K562 (cell line): ENCODE data around the gene GPX6. TPM values are rescaled to one million over a fixed set of nuclear protein-coding genes. Genes with fewer than 3 reads are reported as not detected.
A peak's percentile ranks its signal among the peaks of the same experiment; 100 is the strongest.

ENCODE experiments used
- ATF1 ChIP-seq, 2 experiments: fragments of 450-650 bp in 1 of 2; IDR thresholded peaks; 2 replicates each; pipeline ENCODE4 v1.6.1; 2016; ENCODE audit warnings: missing compliant biosample characterization in 1 of 2, missing genetic modification characterization in 1 of 2
- CBFA2T3 ChIP-seq: fragments of 450-650 bp; IDR thresholded peaks from 2 replicates; pipeline ENCODE4 v1.6.1; 2017
- DMBX1 ChIP-seq: fragments of 250-450 bp; sonication (Bioruptor Pico); IDR thresholded peaks from 2 replicates; pipeline ENCODE4 v1.8.0; 2022; ENCODE audit warnings: inconsistent platforms, mild to moderate bottlenecking, moderate library complexity, borderline replicate concordance
- DPF2 ChIP-seq: fragments of 450-650 bp; IDR thresholded peaks from 2 replicates; pipeline ENCODE4 v1.6.1; 2016
- FOXP1 ChIP-seq: sonication (generic); formaldehyde crosslinking; IDR thresholded peaks from 2 replicates; pipeline ENCODE4 v1.8.0; 2022; ENCODE audit warnings: mild to moderate bottlenecking, missing genetic modification reagents
- HDAC1 ChIP-seq, 2 experiments: fragments of 450-650 bp; IDR thresholded peaks; 2 replicates each; pipeline ENCODE4 v1.6.1; 2016 to 2017; ENCODE audit warnings: inconsistent platforms in 1 of 2, mild to moderate bottlenecking in 1 of 2, moderate library complexity in 1 of 2
- HDAC8 ChIP-seq: fragments of 450-650 bp; IDR thresholded peaks from 2 replicates; pipeline ENCODE4 v1.6.1; 2016; ENCODE audit warnings: mild to moderate bottlenecking, missing genetic modification characterization, moderate library complexity, missing compliant biosample characterization
- IFI16 ChIP-seq: fragments of 250-450 bp; sonication (Bioruptor Pico); IDR thresholded peaks from 2 replicates; pipeline ENCODE4 v2.1.2; 2022; ENCODE audit warnings: mild to moderate bottlenecking, inconsistent platforms
- PKNOX1 ChIP-seq: fragments of 450-650 bp; IDR thresholded peaks from 2 replicates; pipeline ENCODE4 v1.6.1; 2016
- ZBTB40 ChIP-seq, 2 experiments: fragments of 450-650 bp in 1 of 2; sonication (generic) in 1 of 2; formaldehyde crosslinking in 1 of 2; IDR thresholded peaks; 2 replicates each; pipeline versions ENCODE4 v1.7.1 to v1.9.0; 2016 to 2022; ENCODE audit warnings: inconsistent platforms in 1 of 2, mild to moderate bottlenecking in 1 of 2, missing genetic modification reagents in 1 of 2
- polyA plus RNA-seq, 8 experiments: library from polyadenylated mRNA; depleted of rRNA in 4 of 8; stranded (reverse) in 5 of 8; unstranded in 3 of 8; fragments of >200 nt; fragmentation: Nextera tagmentation in 2 of 8; fragmentation: Illumina TruSeq in 1 of 8; extraction: Ambion mirVana in 2 of 8; extraction: Trizol in 1 of 8; gene quantifications; 2 replicates each; pipeline versions ENCODE4 v1.2.1 to v1.2.3, GENCODE V29; 2011 to 2014; ENCODE audit warnings: inconsistent platforms in 1 of 8, missing spikeins in 1 of 8
- total RNA-seq, 7 experiments: library from RNA; depleted of rRNA in 6 of 7; stranded (reverse); fragments of >200 nt in 6 of 7; fragmentation: Illumina TruSeq in 2 of 7; extraction: Trizol in 2 of 7; gene quantifications; 2 replicates each; pipeline versions ENCODE4 v1.2.1 to v1.2.3, GENCODE V29; 2011 to 2021; ENCODE audit warnings: low replicate concordance in 1 of 7

The GPX6 gene
- total and polyA plus RNA-seq, 9 of the 15 experiments (the other 6 are each of a cell fraction or from before 2014, with no cell fraction given), result not detected

- TF ChIP-seq HDAC1 (IDR thresholded peaks at IDR 0.05) (0 out of 4 replicates have a peak, but pooled peaks of 1 of the 2 experiments have one; percentile 34), IFI16 (CRISPR knock-in tag) (0 out of 2 replicates have a peak, but pooled peaks have one; percentile 12), DMBX1 (CRISPR knock-in tag) (peak; percentile 62; the same call in 1 of the 2 replicates), ATF1 (CRISPR knock-in tag; IDR thresholded peaks at IDR 0.05) (no peak), ATF1 (tag; IDR thresholded peaks at IDR 0.05) (0 out of 2 replicates have a peak, but pooled peaks have one; percentile 33), FOXP1 (CRISPR knock-in tag) (no peak), PKNOX1 (peak; percentile 49; the same call in 1 of the 2 replicates), ZBTB40 (IDR thresholded peaks at IDR 0.05) (peak; percentile 9; the same call in 1 of the 2 replicates), ZBTB40 (CRISPR knock-in tag; IDR thresholded peaks at IDR 0.05) (no peak), HDAC8 (tag) (no peak), CBFA2T3 (peak; percentile 70), DPF2 (peak; percentile 72; the same call in 1 of the 2 replicates)
These were observed 36.5 kb upstream of the GPX6 start (continued) for GRCh38 chr6:28551891-28552666.
